Measurements from ENCODE around the gene SEMA5A.

The SEMA5A gene, protein sequence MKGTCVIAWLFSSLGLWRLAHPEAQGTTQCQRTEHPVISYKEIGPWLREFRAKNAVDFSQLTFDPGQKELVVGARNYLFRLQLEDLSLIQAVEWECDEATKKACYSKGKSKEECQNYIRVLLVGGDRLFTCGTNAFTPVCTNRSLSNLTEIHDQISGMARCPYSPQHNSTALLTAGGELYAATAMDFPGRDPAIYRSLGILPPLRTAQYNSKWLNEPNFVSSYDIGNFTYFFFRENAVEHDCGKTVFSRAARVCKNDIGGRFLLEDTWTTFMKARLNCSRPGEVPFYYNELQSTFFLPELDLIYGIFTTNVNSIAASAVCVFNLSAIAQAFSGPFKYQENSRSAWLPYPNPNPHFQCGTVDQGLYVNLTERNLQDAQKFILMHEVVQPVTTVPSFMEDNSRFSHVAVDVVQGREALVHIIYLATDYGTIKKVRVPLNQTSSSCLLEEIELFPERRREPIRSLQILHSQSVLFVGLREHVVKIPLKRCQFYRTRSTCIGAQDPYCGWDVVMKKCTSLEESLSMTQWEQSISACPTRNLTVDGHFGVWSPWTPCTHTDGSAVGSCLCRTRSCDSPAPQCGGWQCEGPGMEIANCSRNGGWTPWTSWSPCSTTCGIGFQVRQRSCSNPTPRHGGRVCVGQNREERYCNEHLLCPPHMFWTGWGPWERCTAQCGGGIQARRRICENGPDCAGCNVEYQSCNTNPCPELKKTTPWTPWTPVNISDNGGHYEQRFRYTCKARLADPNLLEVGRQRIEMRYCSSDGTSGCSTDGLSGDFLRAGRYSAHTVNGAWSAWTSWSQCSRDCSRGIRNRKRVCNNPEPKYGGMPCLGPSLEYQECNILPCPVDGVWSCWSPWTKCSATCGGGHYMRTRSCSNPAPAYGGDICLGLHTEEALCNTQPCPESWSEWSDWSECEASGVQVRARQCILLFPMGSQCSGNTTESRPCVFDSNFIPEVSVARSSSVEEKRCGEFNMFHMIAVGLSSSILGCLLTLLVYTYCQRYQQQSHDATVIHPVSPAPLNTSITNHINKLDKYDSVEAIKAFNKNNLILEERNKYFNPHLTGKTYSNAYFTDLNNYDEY

GRCh38 chr5:9545992-9546851 lies at the start of gene SEMA5A:
Gene SEMA5A (minus strand): TSS chr5:9546075. CDS start chr5:9379946, 166,129 bp downstream.
- peaks cover 4% of the 10 kb centered on the region; the same call in 1 of the 2 replicates for H3K4me1 ChIP-seq (ENCODE audit: insufficient read depth, low read length)
- peak within 1 kb of the TSS; percentile 98 for H3K9ac ChIP-seq (ENCODE audit: low read depth, low read length)
- H3K9me3 ChIP-seq (ENCODE audit: control insufficient read depth, insufficient read depth, low read length) = no peaks in the 10 kb centered on the region
- H3K36me3 ChIP-seq (ENCODE audit: insufficient read depth, low read length) = peaks cover 6% of the 10 kb centered on the region

GRCh38 chr5:9594913-9595312 lies 49.0 kb upstream of the SEMA5A start:
- Histone ChIP-seq H3K36me3 (ENCODE audit: insufficient read depth, low read length) (no peaks in the 10 kb centered on the region), H3K9ac (ENCODE audit: low read depth, low read length) (no peak overlapping the region), H3K4me1 (ENCODE audit: insufficient read depth, low read length) (peaks cover 10% of the 10 kb centered on the region), H3K9me3 (ENCODE audit: control insufficient read depth, insufficient read depth, low read length) (no peaks in the 10 kb centered on the region)

DNA sequence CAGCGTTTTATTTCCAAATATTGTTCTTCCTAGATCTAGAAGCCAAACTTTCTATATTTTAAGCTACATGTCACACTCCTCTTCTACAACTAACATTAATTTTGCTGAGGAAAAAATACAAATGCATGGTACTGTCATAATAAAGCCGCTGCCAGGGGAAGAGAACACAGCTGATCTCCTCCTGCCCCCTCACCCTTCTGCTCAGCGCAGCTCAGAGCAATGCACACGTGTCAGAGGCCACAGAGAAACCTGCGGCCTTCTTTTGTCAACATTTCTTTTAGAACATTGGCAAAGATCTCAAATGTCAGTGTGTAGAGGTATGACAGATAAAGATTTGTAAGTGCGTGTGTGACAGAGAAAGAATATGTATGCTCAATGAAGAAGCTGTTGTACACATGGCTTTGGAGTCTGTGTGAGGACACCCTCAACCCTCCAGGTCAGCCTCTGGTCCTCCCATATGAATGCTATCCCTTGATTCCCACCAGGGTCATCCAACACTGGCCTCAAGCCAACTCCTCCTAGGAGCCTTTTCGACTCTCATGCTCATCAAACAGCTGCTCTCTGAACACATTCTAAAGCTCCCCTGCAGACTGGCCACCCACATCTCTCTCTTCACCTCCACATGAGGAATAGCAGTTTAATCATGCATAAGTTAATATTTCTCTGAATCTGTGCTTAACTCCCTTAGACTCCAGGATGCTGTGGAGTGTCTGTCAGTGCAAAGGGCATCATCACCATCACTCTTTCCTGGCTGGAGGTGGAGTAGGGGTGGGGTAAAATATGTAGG lies 43.4 kb upstream of the SEMA5A start:
- Histone ChIP-seq H3K4me1 (ENCODE audit: insufficient read depth, low read length) (no peaks in the 10 kb centered on the region), H3K9ac (ENCODE audit: low read depth, low read length) (no peak overlapping the region), H3K36me3 (ENCODE audit: insufficient read depth, low read length) (no peaks in the 10 kb centered on the region), H3K9me3 (ENCODE audit: control insufficient read depth, insufficient read depth, low read length) (no peaks in the 10 kb centered on the region)

- Histone ChIP-seq H3K9me3 (ENCODE audit: control insufficient read depth, insufficient read depth, low read length) (no peaks in the 10 kb centered on the region), H3K36me3 (ENCODE audit: insufficient read depth, low read length) (no peaks in the 10 kb centered on the region), H3K9ac (ENCODE audit: low read depth, low read length) (no peak overlapping the region), H3K4me1 (ENCODE audit: insufficient read depth, low read length) (no peaks in the 10 kb centered on the region)
These were observed 42.4 kb upstream of the SEMA5A start for GRCh38 chr5:9588254-9588653.

- Histone ChIP-seq H3K36me3 (ENCODE audit: insufficient read depth, low read length) (no peaks in the 10 kb centered on the region), H3K9me3 (ENCODE audit: control insufficient read depth, insufficient read depth, low read length) (no peaks in the 10 kb centered on the region), H3K9ac (ENCODE audit: low read depth, low read length) (no peak overlapping the region), H3K4me1 (ENCODE audit: insufficient read depth, low read length) (no peaks in the 10 kb centered on the region)
These were observed 41.3 kb upstream of the SEMA5A start for GRCh38 chr5:9587135-9587534.

GRCh38 chr5:9582406-9582805 lies 36.5 kb upstream of the SEMA5A start:
- H3K9me3 ChIP-seq (ENCODE audit: control insufficient read depth, insufficient read depth, low read length) = no peaks in the 10 kb centered on the region
- H3K9ac ChIP-seq (ENCODE audit: low read depth, low read length) = no peak overlapping the region
- H3K4me1 ChIP-seq (ENCODE audit: insufficient read depth, low read length) = no peaks in the 10 kb centered on the region
- H3K36me3 ChIP-seq (ENCODE audit: insufficient read depth, low read length) = no peaks in the 10 kb centered on the region

GRCh38 chr5:9573796-9574195 lies 27.9 kb upstream of the SEMA5A start:
- H3K36me3 ChIP-seq (ENCODE audit: insufficient read depth, low read length) = no peaks in the 10 kb centered on the region
- no peaks in the 10 kb centered on the region for H3K9me3 ChIP-seq (ENCODE audit: control insufficient read depth, insufficient read depth, low read length)
- H3K9ac ChIP-seq (ENCODE audit: low read depth, low read length) = no peak overlapping the region
- no peaks in the 10 kb centered on the region for H3K4me1 ChIP-seq (ENCODE audit: insufficient read depth, low read length)

- no peak overlapping the region for H3K9ac ChIP-seq (ENCODE audit: low read depth, low read length)
- no peaks in the 10 kb centered on the region for H3K36me3 ChIP-seq (ENCODE audit: insufficient read depth, low read length)
- no peaks in the 10 kb centered on the region for H3K9me3 ChIP-seq (ENCODE audit: control insufficient read depth, insufficient read depth, low read length)
- H3K4me1 ChIP-seq (ENCODE audit: insufficient read depth, low read length) = no peaks in the 10 kb centered on the region
These were observed 26.4 kb upstream of the SEMA5A start for GRCh38 chr5:9572246-9572645.

- Histone ChIP-seq H3K36me3 (ENCODE audit: insufficient read depth, low read length) (no peaks in the 10 kb centered on the region), H3K4me1 (ENCODE audit: insufficient read depth, low read length) (no peaks in the 10 kb centered on the region), H3K9ac (ENCODE audit: low read depth, low read length) (no peak overlapping the region), H3K9me3 (ENCODE audit: control insufficient read depth, insufficient read depth, low read length) (no peaks in the 10 kb centered on the region)
These were observed 25.0 kb upstream of the SEMA5A start for GRCh38 chr5:9570876-9571275.

GRCh38 chr5:9567039-9567438 lies 21.2 kb upstream of the SEMA5A start:
- Histone ChIP-seq H3K4me1 (ENCODE audit: insufficient read depth, low read length) (peaks cover 7% of the 10 kb centered on the region; the same call in 1 of the 2 replicates), H3K9ac (ENCODE audit: low read depth, low read length) (no peak overlapping the region), H3K9me3 (ENCODE audit: control insufficient read depth, insufficient read depth, low read length) (no peaks in the 10 kb centered on the region), H3K36me3 (ENCODE audit: insufficient read depth, low read length) (no peaks in the 10 kb centered on the region)

GRCh38 chr5:9564752-9565151 lies 18.9 kb upstream of the SEMA5A start:
- Histone ChIP-seq H3K9ac (ENCODE audit: low read depth, low read length) (no peak overlapping the region), H3K9me3 (ENCODE audit: control insufficient read depth, insufficient read depth, low read length) (no peaks in the 10 kb centered on the region), H3K36me3 (ENCODE audit: insufficient read depth, low read length) (no peaks in the 10 kb centered on the region), H3K4me1 (ENCODE audit: insufficient read depth, low read length) (peaks cover 11% of the 10 kb centered on the region; the same call in 1 of the 2 replicates)

DNA sequence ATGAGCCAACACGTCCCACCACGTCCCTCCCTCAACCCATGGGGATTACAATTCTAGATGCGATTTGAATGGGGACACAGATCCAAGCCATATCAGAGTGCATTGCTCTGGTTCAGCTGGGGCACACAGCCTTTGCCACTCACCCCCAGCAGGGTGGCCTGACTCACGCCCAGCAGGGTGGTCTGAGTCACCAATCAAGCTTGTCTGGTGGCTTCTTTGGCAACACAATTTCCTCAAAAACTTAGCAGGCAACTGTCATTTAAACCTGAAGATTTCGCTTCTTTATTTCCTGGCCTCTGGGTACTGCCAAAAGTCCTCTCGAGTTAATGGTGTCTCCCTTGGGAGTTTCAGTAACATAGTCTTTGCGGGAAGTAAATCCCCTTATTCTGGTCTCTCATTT lies 16.3 kb upstream of the SEMA5A start:
- H3K9ac ChIP-seq (ENCODE audit: low read depth, low read length) = no peak overlapping the region
- no peaks in the 10 kb centered on the region for H3K9me3 ChIP-seq (ENCODE audit: control insufficient read depth, insufficient read depth, low read length)
- H3K4me1 ChIP-seq (ENCODE audit: insufficient read depth, low read length) = peaks cover 11% of the 10 kb centered on the region; the same call in 1 of the 2 replicates
- H3K36me3 ChIP-seq (ENCODE audit: insufficient read depth, low read length) = no peaks in the 10 kb centered on the region

DNA sequence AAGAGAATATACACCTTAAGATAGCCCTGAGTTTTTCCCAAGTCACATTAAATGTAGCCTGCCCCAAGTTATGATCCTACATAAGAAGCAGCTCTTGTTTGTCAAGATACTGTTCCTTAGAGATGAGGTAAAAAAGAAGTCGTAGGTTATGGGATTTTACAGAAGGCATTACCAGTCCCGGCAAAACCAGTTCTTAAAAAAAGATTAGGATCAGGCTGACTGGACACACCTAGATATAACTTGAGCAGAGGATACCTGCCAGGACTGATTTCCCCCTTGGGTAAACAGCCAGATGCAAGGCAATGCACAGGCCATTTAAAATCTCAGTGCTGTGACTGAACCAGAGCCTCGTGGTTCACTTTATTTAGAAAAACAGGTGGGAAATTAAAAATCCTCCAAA lies 14.1 kb upstream of the SEMA5A start:
- Histone ChIP-seq H3K9me3 (ENCODE audit: control insufficient read depth, insufficient read depth, low read length) (no peaks in the 10 kb centered on the region), H3K36me3 (ENCODE audit: insufficient read depth, low read length) (no peaks in the 10 kb centered on the region), H3K9ac (ENCODE audit: low read depth, low read length) (no peak overlapping the region), H3K4me1 (ENCODE audit: insufficient read depth, low read length) (peaks cover 11% of the 10 kb centered on the region; the same call in 1 of the 2 replicates)

Data from ES-I3 (cell line).